Activated CD4-positive, alpha-beta T cell treated with anti-CD3 and anti-CD28 coated beads for 4 hours (primary cell): ENCODE measurements around the gene TMIGD1.
"Not testable (repeated sequence)": the region's sequence is repeated elsewhere in the genome, so short reads cannot be mapped to it uniquely, and the experiment has no call there.

ENCODE experiments used
- DNase-seq, 2 donors: peaks; one replicate each; pipeline ENCODE4 v3.0.0-alpha.2; 2020

Gene TMIGD1

GRCh38 chr17:30357476-30357875, 23.6 kb upstream of the TMIGD1 start:
- no peak for DNase-seq

- DNase-seq, result no peak
Observed at GRCh38 chr17:30354701-30355100, 20.8 kb upstream of the TMIGD1 start.

DNA sequence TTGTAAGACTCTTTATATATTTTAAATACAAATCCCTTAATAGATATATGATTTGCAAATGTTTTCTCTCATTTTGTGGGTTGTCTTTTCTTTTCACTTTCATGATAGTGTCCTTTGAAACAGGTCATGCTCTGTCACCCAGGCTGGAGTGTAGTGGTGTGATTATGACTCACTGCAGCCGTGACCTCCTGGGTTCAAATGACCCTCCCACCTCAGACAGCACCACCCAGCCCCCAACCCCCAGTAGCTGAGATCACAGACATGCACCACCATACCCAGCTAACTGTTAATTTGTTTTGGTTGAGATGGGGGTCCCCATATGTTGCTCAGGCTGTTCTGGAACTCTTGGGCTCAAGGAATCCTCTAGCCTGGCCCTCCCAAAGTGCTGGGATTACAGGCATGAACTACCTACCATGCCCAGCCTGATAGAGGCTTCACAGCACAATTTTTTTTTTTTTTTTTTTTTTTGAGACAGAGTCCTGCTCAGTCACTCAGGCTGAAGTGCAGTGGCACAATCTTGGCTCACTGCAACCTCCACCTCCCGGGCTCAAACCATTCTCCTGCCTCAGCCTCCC, 18.5 kb upstream of the TMIGD1 start:
- DNase-seq, result no peak

- no peak for DNase-seq
Observed at GRCh38 chr17:30351735-30352134, 17.9 kb upstream of the TMIGD1 start.

DNA sequence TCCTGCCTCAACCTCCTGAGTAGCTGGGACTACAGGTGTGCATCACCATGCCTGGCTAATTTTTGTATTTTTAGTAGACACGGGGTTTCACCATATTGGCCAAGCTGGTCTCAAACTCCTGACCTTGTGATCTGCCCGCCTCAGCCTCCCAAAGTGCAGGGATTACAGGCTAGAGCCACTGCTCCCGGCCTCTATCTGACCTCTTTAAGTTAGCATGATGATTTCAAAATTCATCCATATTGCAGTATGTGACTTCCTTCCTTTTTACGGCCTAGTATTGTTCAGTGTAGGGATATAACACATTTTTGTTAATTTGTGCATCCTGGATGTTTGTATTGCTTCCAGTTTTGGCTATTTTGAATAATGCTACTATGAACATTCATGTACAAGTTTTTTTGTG, 17.4 kb upstream of the TMIGD1 start:
- not testable (repeated sequence) for DNase-seq

DNA sequence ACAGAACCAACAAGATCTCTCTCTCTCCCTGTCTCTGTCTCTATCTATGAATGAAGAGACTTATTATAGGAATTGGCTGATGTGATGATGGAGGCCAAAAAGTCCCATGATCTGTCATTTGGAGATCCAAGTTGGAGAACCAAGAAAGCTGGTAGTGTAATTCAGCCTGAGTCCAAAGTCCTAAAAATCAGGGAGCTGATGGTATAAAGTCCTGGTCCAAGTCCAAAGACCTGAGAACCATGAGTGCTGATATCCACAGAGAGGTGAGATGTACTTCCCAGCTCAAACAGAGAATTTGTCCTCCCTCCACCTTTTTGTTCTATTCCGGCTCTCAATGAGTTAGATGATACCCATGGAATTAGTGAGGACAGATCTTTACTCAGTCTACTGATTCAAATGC, 15.4 kb upstream of the TMIGD1 start:
- DNase-seq, result no peak

GRCh38 chr17:30347488-30347887, 13.6 kb upstream of the TMIGD1 start:
- DNase-seq, result no peak

GRCh38 chr17:30346221-30346795, 12.5 kb upstream of the TMIGD1 start:
- no peak for DNase-seq

DNA sequence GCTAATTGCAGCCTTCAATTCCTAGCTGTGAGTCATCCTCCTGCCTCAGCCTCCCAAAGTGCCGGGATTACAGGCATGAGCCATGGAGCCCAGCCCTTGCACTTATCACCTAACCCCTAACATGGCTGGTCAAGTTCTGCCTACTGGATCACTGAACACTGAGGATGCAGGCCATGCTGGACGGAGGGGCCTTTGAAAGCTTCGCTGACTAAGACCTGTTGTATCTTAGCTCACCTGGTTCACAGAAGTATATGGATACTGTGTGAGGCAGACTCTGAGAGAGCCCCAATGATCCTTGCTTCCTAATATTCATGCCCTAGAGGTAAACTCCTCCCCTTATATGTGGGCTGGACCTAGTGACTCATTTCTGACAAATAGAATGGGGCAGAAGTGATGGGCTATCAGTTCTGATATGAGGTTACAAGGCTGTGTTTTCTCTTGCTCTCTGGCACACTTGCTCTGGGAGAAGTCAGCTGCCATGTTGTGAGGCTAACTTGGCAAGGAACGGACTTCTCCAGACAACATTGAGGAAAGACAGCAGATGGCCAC, 11.7 kb upstream of the TMIGD1 start:
- peak in 1 of 2 donors; percentile 44 for DNase-seq

GRCh38 chr17:30345089-30345433, 11.2 kb upstream of the TMIGD1 start:
- no peak for DNase-seq

- DNase-seq, result no peak
Observed at GRCh38 chr17:30344283-30345088, 10.6 kb upstream of the TMIGD1 start.

DNA sequence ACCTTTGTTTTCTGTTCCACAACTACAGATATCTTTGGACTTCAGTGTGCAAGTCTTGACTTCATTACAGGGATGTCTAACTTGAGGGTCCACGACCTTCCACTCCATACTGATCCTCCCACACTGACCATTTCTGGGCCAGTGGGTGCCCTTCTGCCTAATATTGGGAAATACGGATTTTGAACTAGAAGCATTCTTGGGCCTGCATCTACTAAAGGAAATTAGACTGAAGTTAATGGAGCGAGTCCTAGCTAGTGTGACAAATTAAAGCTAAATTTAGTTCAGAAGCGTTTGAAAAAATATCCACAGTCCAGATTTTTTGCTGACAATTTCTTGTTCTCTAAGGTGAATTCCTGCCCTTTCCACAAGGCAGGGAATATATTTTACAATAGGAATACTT, 9.9 kb upstream of the TMIGD1 start:
- no peak for DNase-seq

DNA sequence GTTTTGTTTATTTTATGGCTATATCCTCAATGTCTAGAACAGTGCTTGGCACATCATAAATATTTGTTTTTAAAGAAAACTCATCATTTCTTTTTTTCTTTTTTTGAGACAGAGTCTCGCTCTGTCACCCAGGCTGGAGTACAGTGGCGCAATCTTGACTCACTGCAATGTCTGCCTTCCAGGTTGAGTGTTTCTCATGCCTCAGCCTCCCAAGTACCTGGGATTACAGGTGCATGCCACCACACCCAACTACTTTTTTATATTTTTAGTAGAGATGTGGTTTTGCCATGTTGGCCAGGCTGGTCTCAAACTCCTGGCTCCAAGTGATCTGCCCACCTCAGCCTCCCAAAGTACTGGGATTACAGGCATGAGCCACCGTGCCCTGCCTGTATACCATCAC, 9.4 kb upstream of the TMIGD1 start:
- not testable (repeated sequence) for DNase-seq

DNA sequence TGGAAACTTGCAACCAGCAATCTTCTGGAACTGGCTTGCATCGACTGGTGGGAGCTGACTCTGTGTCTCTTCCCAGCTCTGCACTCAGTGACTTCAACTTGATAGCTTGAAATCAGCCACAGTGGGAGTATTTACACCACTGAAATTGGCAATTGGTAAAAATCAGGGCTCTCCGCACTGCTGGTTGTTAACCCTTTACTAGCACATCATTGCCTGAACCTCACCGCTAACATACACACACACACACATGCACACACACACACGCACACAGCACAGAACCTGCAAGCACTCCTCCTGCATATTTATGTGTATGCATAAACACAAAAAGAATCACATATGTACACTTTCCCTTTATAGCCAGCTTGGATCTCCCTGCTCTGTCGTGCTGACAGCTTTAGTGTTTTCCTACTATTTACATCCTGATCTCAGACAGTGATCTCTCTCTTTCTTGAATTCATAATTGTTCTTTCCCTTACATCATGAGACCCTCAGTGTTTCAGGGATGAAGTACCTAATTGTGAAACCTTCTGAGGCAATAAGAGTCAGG, 7.9 kb upstream of the TMIGD1 start:
- DNase-seq, result no peak

- DNase-seq, result no peak
Observed at GRCh38 chr17:30340801-30341356, 7.0 kb upstream of the TMIGD1 start.

DNA sequence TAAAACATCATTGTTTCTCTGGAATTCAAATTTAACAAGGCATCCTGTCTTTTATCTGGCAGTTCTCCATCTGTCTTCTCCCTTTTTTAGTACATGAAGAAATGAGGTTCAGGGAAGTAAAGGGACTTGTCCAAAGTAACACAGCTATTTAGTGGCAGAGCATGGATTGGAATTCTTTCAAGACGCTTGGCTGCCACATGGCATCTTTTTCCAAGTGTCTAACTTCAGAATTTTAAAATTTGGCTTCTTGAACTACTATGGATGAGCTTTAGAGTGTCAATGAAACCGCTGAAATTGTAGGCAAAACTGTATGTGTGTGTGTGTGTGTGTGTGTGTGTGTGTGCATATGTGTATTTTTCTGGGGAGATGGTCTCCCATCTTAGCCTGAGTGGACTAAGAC, 5.2 kb upstream of the TMIGD1 start:
- no peak for DNase-seq

DNA sequence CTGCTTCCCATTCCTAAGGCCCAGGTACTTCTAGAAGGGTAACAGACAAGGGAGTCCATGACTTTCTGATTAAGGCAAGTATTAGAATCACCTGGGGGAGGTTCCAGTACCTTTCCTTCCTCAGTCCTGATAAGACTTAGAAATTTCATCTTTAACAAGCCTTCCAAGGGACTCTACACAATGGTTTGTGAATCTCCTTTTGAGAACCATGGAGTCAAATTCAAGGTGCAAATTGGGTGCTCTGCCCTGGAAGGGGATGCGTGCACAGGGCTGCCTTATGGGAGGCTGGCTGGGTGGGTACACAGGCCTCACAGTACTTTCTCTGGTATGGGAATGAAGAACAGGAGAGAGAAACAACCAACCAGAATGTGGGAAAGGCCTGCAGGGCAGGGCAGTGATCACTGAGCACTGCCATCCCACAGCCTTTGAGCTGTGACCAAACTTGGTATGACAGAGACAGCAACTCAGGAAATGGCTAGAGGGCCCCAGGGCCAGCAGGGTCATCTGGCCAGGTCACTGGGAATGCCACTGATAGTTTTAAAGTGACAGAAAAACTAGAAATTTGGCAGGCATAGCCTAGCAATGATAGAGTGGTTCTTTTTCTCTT, 3.6 kb upstream of the TMIGD1 start:
- no peak for DNase-seq

DNA sequence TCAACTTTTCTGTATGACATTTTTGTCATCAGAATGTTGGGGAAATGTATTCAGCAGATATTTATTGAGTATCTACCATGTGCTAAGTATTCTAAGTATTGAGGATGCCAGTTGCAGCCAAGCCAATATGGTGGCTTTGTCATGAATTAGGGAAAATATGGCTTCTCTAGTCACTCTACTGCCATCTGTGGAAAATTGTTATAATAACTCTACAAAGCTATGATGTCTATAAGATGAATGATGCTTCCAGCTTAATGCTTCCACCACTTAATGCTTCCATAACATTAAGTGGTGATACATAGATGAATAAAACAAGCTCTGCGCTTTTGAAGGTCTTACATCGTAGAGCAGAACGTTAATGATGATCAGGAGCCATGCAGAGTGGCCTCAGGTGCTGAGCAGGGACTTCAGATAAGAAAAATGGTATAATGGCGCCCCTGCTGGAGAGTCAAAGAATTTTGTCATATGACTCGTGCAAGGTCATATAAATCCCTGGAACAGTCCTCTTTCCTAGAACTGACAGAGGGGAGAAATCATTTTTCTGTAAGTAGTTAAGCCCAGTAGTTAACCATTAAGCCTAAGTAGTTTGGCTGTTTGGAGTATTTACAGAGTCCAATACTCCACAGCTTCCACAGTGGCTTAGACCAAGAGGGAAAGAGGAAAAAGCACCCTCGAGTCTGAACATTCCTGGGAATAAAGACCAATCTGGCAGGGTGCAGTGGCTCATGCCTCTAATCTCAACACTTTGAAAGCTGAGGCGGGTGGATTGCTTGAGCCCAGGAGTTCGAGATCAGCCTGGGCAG, 2.7 kb upstream of the TMIGD1 start:
- DNase-seq, result peak; percentile 67 to 69

GRCh38 chr17:30334421-30334820, 564 bp upstream of the TMIGD1 start:
- DNase-seq, result no peak

DNA sequence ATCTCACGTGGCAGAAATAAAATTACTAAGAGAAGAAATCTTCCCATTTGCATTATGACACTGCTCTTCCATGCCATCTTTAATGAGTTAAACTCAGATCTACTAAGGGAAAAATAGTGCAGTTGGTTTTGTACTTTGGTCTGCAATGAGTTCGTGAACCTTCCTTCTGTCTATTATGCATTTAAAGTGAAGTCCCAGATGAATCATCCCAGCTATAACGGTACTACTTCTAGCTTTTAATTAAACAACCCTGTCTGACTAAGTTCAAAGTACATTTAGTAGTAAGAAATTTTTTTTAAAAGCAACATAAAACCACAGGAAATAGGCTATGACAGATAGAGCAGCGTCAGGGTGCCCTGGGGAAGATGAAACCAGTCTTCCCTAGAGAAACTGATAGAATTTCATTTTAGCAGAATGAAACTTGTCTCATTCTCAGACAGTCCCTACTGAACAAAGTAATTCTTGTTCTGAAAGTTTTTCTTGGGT, 1.8 kb downstream of the TMIGD1 start:
- DNase-seq, result peak; percentile 53 to 61

- no peak for DNase-seq
Observed at GRCh38 chr17:30326809-30327208, 7.0 kb downstream of the TMIGD1 start.

- DNase-seq, result no peak
Observed at GRCh38 chr17:30324723-30325122, 9.1 kb downstream of the TMIGD1 start.
